HG03520 (cell line): Measurements from ENCODE around the gene SGMS2.

ENCODE experiments used
- ATAC-seq: cut with Tn5 transposase; IDR thresholded peaks from one replicate; pipeline ENCODE4 v1.9.1; 2021; ENCODE audit warnings: mild to moderate bottlenecking, moderate library complexity; ENCODE audit not compliant: unreplicated experiment

SGMS2 gene

DNA sequence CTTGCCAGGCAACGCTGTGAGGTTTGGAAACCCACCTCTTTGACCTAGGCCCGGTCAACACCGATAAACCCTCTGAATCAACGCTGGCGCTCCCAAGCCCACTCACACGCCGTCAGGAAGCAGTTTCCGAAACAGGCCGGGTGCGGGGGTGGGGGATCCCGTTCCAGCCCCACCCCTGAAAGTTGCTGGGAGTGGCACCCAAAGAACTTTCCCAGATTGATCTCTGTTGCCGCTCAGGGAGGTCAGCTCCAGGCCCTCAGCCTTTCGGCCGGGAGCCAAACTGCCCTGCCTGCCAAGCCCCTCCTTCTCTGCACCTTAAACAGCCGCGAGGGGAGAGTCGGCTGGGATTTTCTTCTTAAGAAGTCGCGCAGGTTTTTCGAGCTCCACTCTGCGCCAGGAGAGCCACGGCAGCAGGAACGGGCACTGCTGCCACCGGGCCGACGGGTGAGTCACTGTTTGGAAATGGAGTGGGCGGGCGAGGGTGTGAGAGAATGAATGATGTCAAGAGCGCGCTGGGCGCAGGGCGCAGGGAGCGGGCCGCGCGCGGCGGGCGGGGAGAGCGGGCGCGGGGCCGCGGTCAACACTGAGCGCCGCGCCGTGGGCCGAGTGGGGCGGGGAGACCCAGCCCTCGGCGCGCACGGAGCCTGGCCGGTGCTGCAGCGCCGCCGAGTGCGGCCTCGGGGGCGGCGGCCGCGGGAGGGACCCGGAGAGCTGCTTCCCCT is at the start of gene SGMS2:
SGMS2 (plus strand) TSS at position 583 of the 722 bp plus-strand sequence. CDS start 70,622 bp downstream, outside the sequence.
- ATAC-seq, result peak; percentile 53

DNA sequence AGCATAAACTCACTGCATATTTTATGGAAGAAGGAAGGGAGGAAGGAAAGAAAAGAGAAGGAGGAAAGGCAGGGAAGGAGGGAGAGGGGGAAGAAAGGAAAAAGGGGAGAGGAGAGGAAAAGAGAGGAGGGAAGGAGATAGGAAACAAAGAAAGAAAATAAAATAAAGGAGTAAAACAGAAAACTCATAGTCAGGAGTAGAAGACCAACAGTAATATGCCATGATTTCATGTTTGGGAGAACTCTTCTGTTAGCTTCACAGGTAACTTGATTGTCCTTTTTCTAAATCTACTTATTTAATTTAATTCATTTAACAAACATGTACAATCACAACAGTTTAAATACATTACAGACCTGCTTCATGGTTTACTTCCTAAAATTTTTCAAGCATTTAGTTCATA is 46.8 kb upstream of the SGMS2 start:
- ATAC-seq, result no peak

DNA sequence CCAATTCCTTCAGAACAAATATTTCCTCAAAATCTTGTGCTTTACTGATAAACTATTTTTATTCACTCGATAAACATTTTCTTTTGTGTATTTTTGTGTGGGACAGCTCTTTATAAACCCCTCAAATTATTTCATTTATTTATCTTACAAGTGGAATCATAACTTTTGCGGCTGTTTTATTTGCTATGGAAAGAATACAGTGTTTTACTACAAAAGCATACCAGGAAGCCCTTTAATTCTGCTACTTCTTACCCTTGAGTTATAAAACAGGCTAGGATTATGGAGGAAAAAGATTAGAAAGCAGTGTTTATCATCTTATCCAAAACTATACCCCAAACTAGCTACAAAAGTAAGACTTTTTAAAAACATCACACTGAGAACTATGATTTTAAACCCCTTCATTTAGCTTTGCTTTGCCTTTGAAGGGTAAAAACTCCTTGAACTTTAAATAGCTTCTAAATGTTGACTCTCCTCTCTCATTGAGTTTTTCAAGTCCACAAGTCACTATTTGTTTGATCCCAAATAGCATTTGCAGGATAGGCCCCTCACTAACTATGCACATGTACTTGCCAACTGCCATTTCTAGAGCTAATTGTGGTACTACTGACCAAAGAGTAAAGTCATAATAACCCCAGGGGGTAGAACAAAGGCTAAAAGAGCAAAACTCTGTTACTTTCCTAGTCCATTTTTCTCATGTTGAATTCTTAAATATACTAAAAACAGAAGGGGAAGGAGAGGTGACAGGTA is 45.8 kb upstream of the SGMS2 start:
- no peak for ATAC-seq

DNA sequence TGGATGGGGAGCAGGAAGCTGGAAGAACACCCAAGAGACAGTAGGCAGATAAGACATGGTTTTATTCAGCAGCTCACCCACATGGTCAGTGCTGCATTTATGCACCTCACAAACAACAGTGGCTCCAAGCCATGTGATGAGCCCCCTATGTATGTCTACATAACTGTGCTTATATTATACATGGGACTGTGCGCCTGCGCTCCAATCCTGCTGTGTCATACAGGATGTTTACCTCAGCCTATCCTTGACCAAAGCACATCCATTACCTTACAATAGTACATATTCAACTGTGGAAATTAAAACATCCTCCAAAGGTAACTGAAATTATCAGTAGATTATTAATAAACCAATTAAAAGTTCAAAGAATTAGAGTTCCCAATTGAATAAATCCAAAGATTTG is 44.1 kb upstream of the SGMS2 start:
- ATAC-seq, result no peak

DNA sequence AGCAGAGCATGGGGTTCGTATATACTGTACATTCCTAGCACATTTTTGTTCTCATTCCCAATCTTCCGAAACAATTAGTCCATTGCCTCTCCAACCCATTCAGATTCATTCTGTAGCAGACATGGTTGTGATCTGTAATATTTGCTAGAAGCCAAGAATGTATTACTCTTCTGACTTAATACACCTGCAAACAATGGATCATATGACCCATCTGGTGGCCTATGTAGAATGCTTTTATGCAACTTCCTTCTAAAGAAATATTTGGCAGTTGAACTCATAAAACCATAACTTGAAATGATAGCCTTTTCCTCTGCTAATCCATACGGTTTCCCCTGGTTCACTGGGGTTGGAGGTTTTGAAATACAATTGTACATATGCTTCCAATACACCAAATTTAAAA is 32.8 kb upstream of the SGMS2 start:
- no peak for ATAC-seq

GRCh38 chr4:107792711-107793110 is 32.0 kb upstream of the SGMS2 start:
- ATAC-seq, result no peak

DNA sequence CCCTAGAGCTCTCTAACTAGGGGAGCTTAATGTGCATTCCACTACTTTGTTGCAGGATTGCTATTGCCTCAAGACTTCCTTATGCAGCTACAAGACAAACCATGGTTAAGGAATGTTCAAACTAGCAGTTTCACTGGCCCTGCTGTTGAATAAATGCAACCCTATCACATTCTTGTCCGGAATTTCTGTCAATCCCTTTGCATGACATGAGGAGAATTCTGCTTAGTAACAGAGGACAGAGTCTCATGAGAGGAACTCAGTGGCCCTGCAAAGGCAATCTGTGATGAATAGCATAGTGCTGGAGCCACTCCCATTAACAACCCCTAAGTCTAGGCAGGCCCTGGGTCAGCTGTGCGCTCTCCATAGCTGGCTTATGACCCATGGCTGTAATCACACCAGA is 30.7 kb upstream of the SGMS2 start:
- ATAC-seq, result no peak

DNA sequence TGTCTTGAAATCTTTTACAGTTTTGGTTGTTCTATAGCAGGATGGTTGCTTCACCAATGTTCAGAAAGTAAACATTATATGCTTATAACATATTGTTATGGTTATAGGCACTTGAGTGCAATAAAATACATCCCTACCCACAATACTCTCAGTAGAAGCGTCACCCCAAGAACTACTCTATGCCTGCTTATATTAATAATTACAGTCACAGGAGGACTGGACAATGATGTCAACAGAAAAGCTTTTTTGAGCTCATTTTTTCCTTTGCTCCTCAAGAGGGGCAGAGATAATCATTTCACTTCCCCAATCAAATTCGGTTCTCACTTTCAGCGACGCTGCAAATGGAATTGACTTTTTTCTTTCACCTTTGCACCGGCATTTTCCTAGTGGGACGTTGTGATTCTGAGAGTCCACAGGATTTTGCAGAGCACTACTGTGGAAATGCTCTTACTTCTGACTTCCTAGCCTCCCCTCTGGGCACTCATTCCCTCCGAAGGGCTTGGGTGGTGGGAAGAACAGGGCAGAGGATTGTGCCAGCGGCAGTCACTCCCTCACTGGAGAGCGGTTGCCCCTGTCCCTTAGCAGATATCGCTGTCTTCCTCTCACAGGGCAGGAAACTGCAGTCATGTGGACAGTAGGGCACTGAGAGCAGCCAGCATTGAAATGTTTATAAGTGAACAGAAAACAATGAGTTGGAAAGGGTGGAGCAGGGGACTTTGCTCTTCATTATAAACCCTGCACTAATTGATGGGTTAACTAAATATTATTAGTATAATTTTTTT is 24.9 kb upstream of the SGMS2 start:
- ATAC-seq, result no peak

DNA sequence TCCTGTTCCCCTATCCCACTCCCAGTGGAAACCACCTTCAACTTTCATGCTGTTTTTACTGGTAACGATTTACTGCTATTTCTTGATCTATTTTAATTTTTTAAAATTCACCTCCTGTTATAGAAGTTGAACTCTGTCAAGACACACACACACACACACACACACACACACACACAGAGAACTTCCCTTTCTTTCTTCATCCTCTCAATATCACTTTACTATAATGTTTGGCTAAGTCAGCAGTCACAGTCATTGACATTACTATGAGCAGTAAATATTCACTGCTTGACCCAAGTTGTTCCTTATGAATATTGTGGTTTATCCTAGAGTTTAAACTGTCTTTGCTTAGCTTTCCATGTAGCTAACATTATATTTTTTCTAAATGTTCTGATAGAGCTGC is 24.0 kb upstream of the SGMS2 start:
- ATAC-seq, result no peak

DNA sequence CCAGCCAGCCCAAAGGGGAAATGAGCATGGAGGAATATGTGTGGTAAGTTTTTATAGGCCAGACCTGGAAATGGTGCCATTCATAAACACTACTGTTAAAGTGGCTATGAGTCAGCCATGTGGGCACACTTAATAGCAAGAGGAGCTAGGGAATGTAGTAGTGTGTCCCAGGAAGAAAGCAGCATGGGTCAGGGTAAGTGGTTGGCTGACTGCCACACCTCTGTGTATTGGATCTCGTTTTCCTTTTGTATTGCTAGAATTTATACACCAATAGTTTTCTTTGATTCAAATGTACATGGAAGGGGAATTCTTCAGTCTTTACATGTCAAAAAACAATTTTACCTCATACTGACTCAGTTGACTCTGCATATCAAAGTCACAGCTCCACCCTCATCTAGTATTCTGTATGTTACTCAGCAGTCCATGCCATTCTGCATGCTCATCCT is 22.9 kb upstream of the SGMS2 start:
- no peak for ATAC-seq

DNA sequence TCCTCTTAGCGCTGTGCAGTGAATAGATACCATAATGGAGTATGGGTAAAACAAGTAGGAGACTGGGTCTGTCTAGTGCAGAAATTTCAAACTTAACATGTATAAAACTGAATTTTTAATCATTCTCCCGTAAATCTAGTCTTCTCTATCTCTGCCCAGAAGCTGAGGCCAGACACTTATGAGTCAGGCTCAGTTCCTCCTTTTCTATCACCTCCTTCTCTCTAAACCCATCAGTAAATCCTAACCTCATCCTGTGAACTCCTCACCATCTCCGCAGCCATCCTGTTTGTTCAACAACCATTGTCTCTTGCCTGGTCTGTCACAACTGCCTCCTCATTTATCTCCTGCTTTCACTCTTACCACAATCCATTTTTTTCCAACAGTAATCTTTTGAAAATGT is 19.8 kb upstream of the SGMS2 start:
- no peak for ATAC-seq

DNA sequence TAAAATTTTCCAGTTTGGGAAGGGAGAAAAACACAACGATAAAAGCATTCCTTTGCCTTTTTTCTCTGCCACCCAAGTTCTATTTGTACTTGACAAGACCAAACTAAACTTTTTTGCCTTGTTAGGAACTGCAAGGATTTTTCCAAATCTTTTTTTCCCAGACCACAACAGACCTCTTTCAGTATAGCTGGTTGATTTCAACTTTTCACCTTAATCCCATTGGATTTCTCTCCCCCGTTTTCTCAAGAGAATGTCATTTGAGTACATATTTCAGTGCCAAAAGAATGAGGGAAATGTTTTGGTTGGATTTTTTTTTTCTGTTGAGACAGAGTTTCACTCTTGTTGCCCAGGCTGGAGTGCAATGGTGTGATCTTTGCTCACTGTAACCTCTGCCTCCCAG is 18.5 kb upstream of the SGMS2 start:
- no peak for ATAC-seq

- no peak for ATAC-seq
These were observed 16.2 kb upstream of the SGMS2 start for GRCh38 chr4:107808572-107808971.

DNA sequence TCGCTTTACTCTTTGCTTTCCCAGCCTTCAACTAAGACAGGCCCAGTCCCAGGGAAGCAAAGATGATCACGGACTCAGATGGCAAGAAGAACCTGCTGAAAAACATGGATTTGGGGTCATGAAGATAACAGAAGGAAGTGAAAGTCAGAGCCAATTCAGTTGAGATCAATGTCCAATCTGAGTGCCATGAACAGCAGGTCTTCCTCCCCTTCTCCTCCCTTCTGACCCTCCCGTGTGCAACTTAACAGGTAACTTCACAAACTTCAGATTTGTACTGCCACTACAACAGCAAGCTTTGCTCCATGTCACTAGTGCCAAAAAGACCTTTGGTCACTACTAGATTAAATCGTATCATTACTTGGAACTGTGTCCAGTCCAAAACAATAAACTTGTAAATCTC is 15.5 kb upstream of the SGMS2 start:
- ATAC-seq, result no peak

GRCh38 chr4:107814758-107815157 is 10.0 kb upstream of the SGMS2 start:
- ATAC-seq, result no peak

- no peak for ATAC-seq
These were observed 9.6 kb upstream of the SGMS2 start for GRCh38 chr4:107815158-107815557.

- no peak for ATAC-seq
These were observed 6.3 kb upstream of the SGMS2 start for GRCh38 chr4:107818301-107818910.

DNA sequence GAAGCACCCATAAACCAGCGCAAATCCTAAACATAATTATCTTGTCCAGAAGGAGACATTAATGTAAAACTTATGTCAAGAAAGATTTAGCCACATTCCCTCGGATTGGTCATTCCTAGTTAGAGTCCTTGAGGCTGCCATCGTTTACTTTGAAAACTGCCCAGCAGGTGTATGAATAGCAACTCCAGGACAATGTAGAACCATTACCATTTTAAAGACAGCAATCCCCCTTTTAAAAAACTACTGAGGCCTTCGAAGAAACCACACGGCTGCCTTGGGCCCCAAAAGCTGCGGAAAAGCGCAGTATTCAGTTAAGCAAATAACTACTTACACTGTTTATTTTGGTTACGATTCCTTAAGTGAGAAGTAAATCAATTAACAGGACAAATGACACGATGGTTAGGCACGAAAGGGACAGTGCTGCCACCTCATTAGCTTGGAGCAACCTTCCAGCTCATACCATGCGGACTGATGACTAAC is 822 bp upstream of the SGMS2 start:
- ATAC-seq, result no peak

DNA sequence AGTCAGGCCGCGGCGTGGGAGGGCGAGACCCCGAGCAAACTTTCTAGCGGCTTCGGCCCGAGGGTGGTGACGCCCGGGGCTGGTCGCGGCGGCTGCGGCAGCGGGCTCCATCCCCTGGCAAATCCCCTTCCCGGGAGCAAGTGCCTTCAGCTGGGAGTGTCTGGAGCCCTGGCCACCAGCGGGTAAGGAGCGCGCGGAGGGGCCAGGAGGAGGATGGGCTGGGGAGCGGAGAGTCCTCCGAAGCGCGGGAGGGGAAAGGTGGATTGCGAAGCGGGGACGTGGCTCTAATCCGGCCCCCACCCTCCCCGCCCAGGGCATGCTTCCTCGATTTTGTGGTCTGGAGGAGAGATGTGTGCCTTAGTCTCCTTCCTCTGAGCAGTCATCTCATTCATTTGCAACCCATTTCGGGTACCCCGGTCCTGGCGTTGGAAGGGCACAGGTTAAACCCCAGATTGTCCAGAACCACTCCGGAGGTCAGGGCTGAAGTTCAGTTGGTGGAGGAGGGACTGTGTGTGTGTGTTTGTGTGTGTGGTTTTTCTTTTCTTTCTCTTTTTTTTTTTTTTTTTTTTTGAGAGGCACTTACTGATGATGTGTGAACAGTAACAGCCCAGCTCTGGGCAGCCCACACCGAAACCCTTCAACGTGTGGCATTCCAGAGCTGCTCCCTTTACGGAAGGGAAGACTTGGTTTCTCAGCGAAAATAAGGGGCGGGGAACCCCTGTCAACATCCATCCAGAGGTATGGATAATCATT is 516 bp downstream of the SGMS2 start:
- ATAC-seq, result no peak

GRCh38 chr4:107826421-107826980 is 1.8 kb downstream of the SGMS2 start:
- ATAC-seq, result no peak
